GM12878 (cell line): Measurements from ENCODE around the gene EVA1A. TPM values are rescaled to one million over a fixed set of nuclear protein-coding genes. Genes with fewer than 3 reads are reported as not detected.

Source experiments
- ATAC-seq: fragments of 200-7000 bp; cut with Tn5 transposase; 3 replicates; pipeline ENCODE4 v1.9.1; 2020; ENCODE audit warnings: mild to moderate bottlenecking, moderate library complexity
- BruUV-seq: library from RNA; stranded (reverse); fragments of 400-500 nt; replicated peaks from 2 replicates; lab custom pipeline; 2021; lab: Mats Ljungman, UMichigan
- CTCF ChIA-PET: fragments of 300-600 bp; sonication (Branson Sonifier 250); formaldehyde crosslinking; extraction: SDS; loops from one replicate; lab custom pipeline; 2021; ENCODE audit warnings: inconsistent platforms; lab: Yijun Ruan, JAX
- POLR2A ChIA-PET: fragments of 350-600 bp; formaldehyde crosslinking; extraction: SDS; loops from one replicate; lab custom pipeline; 2021; ENCODE audit warnings: inconsistent platforms; lab: Charles Lee
- RAD21 ChIA-PET: fragments of 300-600 bp; sonication (Branson Sonifier 250); formaldehyde crosslinking; loops from one replicate; lab custom pipeline; 2023; ENCODE audit warnings: antibody characterized with exemption; ENCODE audit not compliant: unreplicated experiment; lab: Charles Lee
- SMC1A ChIA-PET: fragments of 300-600 bp; sonication (Branson Sonifier 250); formaldehyde crosslinking; loops from one replicate; lab custom pipeline; 2023; ENCODE audit not compliant: unreplicated experiment, uncharacterized antibody; lab: Charles Lee
- DNase-seq: peaks from one replicate; pipeline ENCODE4 v3.0.0-alpha.2; 2011; ENCODE audit warnings: low read depth, low spot score
- FAIRE-seq: peaks from 3 replicates; lab custom pipeline; 2011; peaks lifted over from hg19 to GRCh38; lab: Jason Lieb, UNC
- H2AFZ ChIP-seq: 2 replicates; pipeline ENCODE4 v1.6.0; 2011; ENCODE audit warnings: low read depth, low read length, control low read depth; ENCODE audit not compliant: control insufficient read depth
- H3K27ac ChIP-seq: 2 replicates; pipeline ENCODE4 v1.5.1; 2011; ENCODE audit warnings: control low read depth; ENCODE audit not compliant: control insufficient read depth, insufficient read depth
- H3K27me3 ChIP-seq, 2 experiments: replicated peaks in 1 of 2; 2 replicates each; pipeline versions ENCODE4 v1.6.0 to v1.6.1; 2011; ENCODE audit warnings: low read length in 1 of 2; ENCODE audit not compliant: control insufficient read depth in 2 of 2, insufficient read depth in 2 of 2
- H3K36me3 ChIP-seq, 2 experiments: 2 replicates each; pipeline ENCODE4 v1.5.1; 2011; ENCODE audit warnings: low read length in 1 of 2; ENCODE audit not compliant: control insufficient read depth in 2 of 2, insufficient read depth in 2 of 2
- H3K4me1 ChIP-seq: 2 replicates; pipeline ENCODE4 v1.6.1; 2011; ENCODE audit warnings: mild to moderate bottlenecking, low read length, moderate library complexity, mixed read lengths; ENCODE audit not compliant: control insufficient read depth, insufficient read depth
- H3K4me2 ChIP-seq: 2 replicates; pipeline ENCODE4 v1.6.0; 2011; ENCODE audit warnings: control low read depth; ENCODE audit not compliant: control insufficient read depth, insufficient read depth
- H3K4me3 ChIP-seq: fragments of 200-600 bp; sonication (generic); 2 replicates; pipeline ENCODE4 v1.5.1; 2016
- H3K79me2 ChIP-seq: 2 replicates; pipeline ENCODE4 v1.6.0; 2011; ENCODE audit warnings: low read length; ENCODE audit not compliant: control insufficient read depth, insufficient read depth
- H3K9ac ChIP-seq: 2 replicates; pipeline ENCODE4 v1.8.0; 2011; ENCODE audit warnings: low read length, control low read depth, mixed read lengths; ENCODE audit not compliant: control insufficient read depth, insufficient read depth
- H3K9me3 ChIP-seq: replicated peaks from 3 replicates; pipeline ENCODE4 v1.5.1; 2011; ENCODE audit warnings: mild to moderate bottlenecking, low read length; ENCODE audit not compliant: control insufficient read depth, insufficient read depth
- H4K20me1 ChIP-seq: 2 replicates; pipeline ENCODE4 v1.6.0; 2011; ENCODE audit not compliant: control insufficient read depth, insufficient read depth
- ATF3 ChIP-seq: IDR thresholded peaks from 2 replicates; pipeline ENCODE4 v1.6.1; 2011; ENCODE audit warnings: low read depth, mild to moderate bottlenecking, low read length, moderate library complexity, borderline replicate concordance; ENCODE audit errors: extremely low read depth
- BRCA1 ChIP-seq: IDR thresholded peaks from 2 replicates; pipeline ENCODE4 v1.6.1; 2011; ENCODE audit warnings: low read depth, low read length, improper control_type of control experiment
- GABPA ChIP-seq: IDR thresholded peaks from 2 replicates; pipeline ENCODE4 v1.6.1; 2014; ENCODE audit warnings: antibody characterized with exemption, low read depth, mild to moderate bottlenecking, inconsistent platforms
- JUNB ChIP-seq: IDR thresholded peaks from 2 replicates; pipeline ENCODE4 v1.6.1; 2016; ENCODE audit warnings: antibody characterized with exemption, mild to moderate bottlenecking
- MTA2 ChIP-seq: fragments of 450-650 bp; IDR thresholded peaks from 2 replicates; pipeline ENCODE4 v1.6.1; 2016; ENCODE audit warnings: low read depth, mild to moderate bottlenecking, moderate library complexity
- NFIC ChIP-seq: IDR thresholded peaks from 2 replicates; pipeline ENCODE4 v1.6.1; 2012; ENCODE audit warnings: low read depth, mild to moderate bottlenecking, inconsistent platforms, low read length, moderate library complexity
- RUNX3 ChIP-seq: IDR thresholded peaks from 2 replicates; pipeline ENCODE4 v1.6.1; 2012; ENCODE audit warnings: low read length, inconsistent platforms
- TCF7 ChIP-seq: IDR thresholded peaks from 2 replicates; pipeline ENCODE4 v1.6.1; 2014; ENCODE audit warnings: antibody characterized with exemption, borderline replicate concordance
- WGBS: methylation state at CpG from one replicate; pipeline ENCODE4 v1.1.6; 2016; ENCODE audit warnings: low lambda C conversion rate; ENCODE audit not compliant: insufficient replicate concordance, insufficient coverage; ENCODE audit errors: missing lambda C conversion rate; 5-methylcytosine and 5-hydroxymethylcytosine counted together
- in situ Hi-C: fragments of 300-500 bp; cut with MboI; formaldehyde crosslinking; loops from 9 replicates; pipeline ENCODE4 v1.14.3; 2018; ENCODE audit warnings: mixed read lengths
- intact Hi-C: fragments of 100-400 bp; cut with micrococcal nuclease; formaldehyde crosslinking; loops from one replicate; pipeline ENCODE4 v1.14.2; 2022; ENCODE audit not compliant: unreplicated experiment
- polyA plus RNA-seq, 11 experiments: library from polyadenylated mRNA; depleted of rRNA in 4 of 11; unstranded in 6 of 11; stranded (reverse) in 5 of 11; fragments of >200 nt; fragmentation: Nextera tagmentation in 4 of 11; fragmentation: Illumina TruSeq in 1 of 11; extraction: Ambion mirVana in 4 of 11; extraction: Trizol in 1 of 11; gene quantifications; 1 replicate in 1 of 11; 2 replicates in 10 of 11; pipeline versions ENCODE4 v1.2.1 to v1.2.3, GENCODE V29; 2011 to 2016; ENCODE audit warnings: inconsistent platforms in 2 of 11, missing spikeins in 2 of 11, low read depth in 1 of 11
- total RNA-seq, 4 experiments: library from RNA; depleted of rRNA in 3 of 4; stranded (reverse); fragments of >200 nt in 3 of 4; fragmentation: Illumina TruSeq in 1 of 4; extraction: Trizol in 1 of 4; gene quantifications; 2 replicates each; pipeline versions ENCODE4 v1.2.1 to v1.2.3, GENCODE V29; 2013 to 2021

EVA1A gene
- total and polyA plus RNA-seq, 10 of the 15 experiments (the other 5 are each of a cell fraction or from before 2014, with no cell fraction given) = 0.13 to 1.0 (median 0.34) TPM; not detected in 5

GRCh38 chr2:75525434-75526310 is 35.1 kb downstream of the EVA1A start:
- POLR2A ChIA-PET = no interaction called here
- Histone ChIP-seq H2AFZ (no peak overlapping the region), H3K27me3 (no peaks in the 10 kb centered on the region), H3K27ac (no peak overlapping the region), H3K36me3 (no peaks in the 10 kb centered on the region), H3K9me3 (no peaks in the 10 kb centered on the region; the same call in 2 of the 3 replicates), H3K9ac (no peak overlapping the region), H3K4me1 (no peaks in the 10 kb centered on the region), H4K20me1 (no peaks in the 10 kb centered on the region), H3K4me2 (no peak overlapping the region), H3K4me3 (no peak overlapping the region), H3K79me2 (no peaks in the 10 kb centered on the region)
- RAD21 ChIA-PET = no interaction called here
- DNase-seq (no peak), ATAC-seq (no peak), FAIRE-seq (no peak)
- intact Hi-C loops = no loop called here
- CTCF ChIA-PET = interaction anchor here (0.6 to 1.2 kb wide), 2 partner anchors 8 to 102 kb away, joined by 3 read pairs; no protein-coding TSS in a partner anchor
- SMC1A ChIA-PET = no interaction called here
- BruUV-seq = no TSS peak
- in situ Hi-C loops = no loop called here
- TF ChIP-seq MTA2 (no peak), RUNX3 (peak; percentile 82), NFIC (peak; percentile 49; the same call in 1 of the 2 replicates), JUNB (peak; percentile 64), BRCA1 (no peak), GABPA (0 out of 2 replicates have a peak, but pooled peaks have one; percentile 24), TCF7 (0 out of 2 replicates have a peak, but pooled peaks have one; percentile 25), ATF3 (no peak)
- WGBS = 0% methylated on average over 5 of the region's 5 CpGs
